Stimulated activated naive CD8-positive, alpha-beta T cell treated with anti-CD3 and anti-CD28 coated beads, Interleukin-15, Interleukin-2, amounts not matched to agents 100 U/mL and 50 U/mL, for 24 hours (primary cell): ENCODE results near the gene DHDH.
A peak's percentile ranks its signal among the peaks of the same experiment; 100 is the strongest.

Experiments used
- ATAC-seq: fragments of 150-1000 bp; cut with Tn5 transposase; one replicate; pipeline ENCODE4 v1.10.0; 2021
- DNase-seq: peaks from one replicate; pipeline ENCODE4 v3.0.0; 2021

Gene DHDH

DNA sequence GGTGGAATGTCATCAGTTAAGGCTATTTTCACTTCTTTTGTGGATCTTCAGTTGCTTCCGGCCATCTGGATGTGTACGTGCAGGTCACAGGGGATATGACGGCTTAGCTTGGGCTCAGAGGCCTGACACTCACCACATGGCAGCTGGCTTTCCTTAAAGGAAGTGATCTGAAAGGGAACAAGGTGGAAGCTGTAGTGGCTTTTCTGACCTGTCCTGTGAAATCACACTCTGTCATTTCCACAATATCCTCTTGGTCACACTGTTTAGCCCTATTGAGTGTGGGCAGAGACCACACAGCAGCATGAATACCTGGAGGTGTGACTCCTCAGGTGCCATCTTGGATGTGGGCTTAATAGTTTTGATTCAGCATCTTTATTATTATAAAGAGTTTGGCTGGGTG, 16.7 kb downstream of the DHDH start:
- ATAC-seq = no peak
- no peak for DNase-seq

DNA sequence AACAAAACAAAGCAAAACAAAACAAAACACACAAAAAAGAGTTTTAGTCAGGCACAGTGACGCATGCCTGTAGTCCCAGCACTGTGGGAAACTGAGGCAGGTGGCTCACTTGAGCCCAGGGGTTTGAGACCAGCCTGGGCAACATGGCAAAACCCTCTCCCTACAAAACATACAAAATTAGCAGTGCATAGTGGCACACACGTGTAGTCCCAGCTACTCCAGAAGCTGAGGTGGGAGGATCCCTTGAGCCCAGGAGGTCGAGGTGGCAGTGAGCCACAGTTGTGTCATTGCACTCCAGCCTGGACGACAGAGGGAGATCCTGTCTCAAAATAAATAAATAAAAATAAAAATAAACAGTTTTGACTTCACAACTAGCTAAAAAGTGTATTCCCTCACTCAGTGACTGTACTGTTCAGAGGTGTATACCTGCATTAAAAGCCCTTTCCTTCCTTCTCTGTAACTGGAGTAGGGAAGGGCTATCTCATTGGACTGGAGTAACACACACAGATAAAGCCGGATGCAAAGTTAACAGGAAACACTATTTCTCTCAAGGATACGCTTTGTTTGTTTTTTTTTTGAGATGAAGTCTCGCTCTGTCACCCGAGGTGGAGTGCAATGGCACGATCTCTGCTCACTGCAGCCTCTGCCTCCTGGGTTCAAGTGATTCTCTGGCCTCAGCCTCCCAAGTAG, 17.5 kb downstream of the DHDH start:
- ATAC-seq (no peak), DNase-seq (no peak)

GRCh38 chr19:48953141-48953540, 19.6 kb downstream of the DHDH start:
- DNase-seq (no peak), ATAC-seq (no peak)

DNA sequence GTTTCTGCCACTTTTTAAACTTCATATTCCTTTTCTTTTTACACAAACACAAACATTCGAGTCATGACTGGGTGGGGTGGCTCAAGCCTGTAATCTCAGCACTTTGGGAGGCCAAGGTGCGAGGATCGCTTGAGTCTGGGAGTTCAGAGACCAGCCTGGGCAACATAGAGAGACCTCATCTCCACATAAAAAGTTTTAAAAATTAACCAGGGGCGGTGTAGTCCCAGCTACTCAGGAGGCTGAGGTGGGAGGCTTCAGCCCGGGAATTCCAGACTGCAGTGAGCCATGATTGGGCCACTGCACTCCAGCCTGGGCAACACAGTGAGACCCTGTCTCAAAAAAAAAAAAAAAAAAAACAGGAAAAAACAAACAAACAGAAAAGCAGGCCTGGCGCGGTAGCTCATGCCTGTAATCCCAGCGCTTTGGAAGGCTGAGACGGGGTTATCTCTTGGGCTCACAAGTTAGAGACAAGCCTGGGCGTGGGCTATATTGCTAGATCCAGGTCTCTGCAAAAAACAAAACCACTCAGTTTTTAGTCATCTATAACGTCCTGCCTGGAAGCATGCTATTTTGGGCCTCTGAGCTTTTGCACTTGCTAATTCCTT, 20.6 kb downstream of the DHDH start:
- ATAC-seq (no peak), DNase-seq (no peak)

DNA sequence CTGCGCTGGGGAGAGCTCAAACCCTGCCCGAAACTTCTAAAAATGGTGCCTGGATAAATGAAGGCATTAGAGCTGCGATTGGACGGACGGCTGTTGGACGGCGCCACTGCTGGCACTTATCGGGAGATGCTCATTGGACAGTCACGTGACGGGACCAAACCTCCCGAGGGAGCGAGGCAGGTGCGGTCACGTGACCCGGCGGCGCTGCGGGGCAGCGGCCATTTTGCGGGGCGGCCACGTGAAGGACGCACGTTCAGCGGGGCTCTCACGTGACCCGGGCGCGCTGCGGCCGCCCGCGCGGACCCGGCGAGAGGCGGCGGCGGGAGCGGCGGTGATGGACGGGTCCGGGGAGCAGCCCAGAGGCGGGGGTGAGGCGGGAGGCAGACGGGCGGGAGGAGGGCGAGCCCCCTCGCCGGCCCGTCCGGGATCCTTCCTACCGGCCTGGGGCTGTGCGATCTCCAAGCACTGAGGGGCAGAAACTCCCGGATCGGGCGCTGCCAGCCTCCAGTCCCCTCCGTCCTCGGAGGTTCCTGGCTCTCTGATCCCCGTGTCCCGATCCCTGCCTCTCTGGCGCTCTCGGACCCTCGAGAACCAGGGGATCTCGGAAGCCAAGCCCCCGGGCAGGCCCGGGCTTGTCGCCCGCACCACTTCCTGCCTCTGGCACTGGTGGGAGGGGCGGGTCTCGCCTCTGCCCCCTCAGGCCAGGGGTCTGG, 21.3 kb downstream of the DHDH start, which contains the start of gene BAX:
Gene BAX (plus strand): TSS at position 281 of the 713 bp plus-strand sequence. CDS start 54 bp downstream, at position 335.
- DNase-seq (peak; percentile 98), ATAC-seq (peak; percentile 89)

DNA sequence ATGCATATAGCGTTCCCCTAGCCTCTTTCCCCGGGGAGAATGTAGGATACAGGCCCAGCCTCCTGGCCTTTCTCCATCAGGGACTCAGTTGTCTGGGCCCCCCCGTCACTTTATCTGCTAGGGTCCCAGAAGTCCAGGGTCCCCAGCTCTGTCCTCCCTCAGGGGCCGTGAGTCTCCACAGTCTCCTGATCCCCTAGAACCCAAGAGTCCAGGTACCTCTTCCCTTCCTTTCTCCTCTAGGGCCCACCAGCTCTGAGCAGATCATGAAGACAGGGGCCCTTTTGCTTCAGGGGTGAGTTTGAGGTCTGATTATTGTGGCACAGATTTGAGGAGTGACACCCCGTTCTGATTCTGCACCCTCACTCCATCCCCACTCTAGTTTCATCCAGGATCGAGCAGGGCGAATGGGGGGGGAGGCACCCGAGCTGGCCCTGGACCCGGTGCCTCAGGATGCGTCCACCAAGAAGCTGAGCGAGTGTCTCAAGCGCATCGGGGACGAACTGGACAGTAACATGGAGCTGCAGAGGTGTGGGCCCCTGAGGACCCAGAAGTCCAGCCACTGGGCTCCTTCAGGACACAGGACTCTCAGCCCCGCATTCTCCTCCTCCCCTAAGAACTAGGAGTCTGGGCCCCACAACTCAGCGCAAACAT, 21.9 kb downstream of the DHDH start:
- ATAC-seq (no peak), DNase-seq (no peak)

DNA sequence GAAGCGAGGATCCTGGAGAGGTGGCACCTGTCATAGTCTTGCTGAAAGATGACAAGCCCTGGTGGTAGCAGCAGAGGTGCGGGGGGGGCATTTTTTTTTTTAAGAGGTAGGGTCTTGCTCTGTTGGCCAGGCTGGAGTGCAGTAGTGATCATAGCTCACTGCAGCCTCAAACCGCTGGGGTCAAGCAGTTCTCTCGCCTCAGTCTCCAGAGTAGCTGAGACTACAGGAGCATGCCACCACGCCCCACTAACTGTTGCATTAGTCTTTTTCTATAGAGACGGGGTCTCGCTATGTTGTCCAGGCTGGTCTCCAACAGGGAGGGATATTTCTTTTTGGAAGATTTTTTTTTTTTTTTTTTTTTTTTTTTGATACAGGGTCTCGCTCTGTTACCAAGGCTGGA, 24.5 kb downstream of the DHDH start:
- DNase-seq (no peak), ATAC-seq (no peak)

DNA sequence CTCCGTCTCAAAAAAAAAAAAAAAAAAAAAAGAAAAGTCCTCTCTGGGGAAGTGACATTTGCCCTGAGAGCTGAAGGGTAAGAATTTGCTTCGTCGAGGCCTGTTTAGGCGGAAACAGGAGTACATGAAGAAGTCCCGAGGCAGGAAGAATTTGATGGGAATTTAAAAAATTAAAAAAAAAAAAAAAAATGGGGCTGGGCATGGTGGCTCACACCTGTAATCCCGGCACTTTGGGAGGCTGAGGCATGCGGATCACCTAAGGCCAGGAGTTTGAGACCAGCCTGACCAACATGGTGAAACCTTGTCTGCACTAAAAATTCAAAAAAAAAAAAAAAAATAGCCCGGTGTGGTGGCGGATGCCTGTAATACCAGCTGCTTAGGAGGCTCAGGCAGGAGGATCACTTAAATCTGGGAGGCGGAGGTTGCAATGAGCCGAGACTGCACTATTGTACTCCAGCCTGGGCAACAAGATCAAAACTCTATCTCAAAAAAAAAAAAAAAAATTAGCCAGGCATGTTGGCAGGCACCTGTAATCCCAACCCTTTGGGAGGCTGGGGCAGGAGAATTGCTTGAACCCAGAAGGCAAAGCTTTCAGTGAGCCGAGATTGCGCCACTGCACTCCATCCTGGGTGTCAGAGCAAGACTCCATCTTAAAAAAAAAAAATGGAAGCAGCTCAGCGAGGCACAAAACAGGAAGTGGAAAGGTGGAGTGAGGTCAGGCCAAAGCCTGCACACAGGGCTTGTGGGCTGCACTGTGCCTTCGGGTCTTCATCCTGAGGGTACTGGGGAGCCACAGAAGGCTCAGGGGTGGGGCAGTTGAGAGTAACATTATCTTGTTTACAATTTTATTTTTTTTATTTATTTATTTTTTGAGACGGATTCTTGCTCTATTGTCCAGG, 26.1 kb downstream of the DHDH start:
- ATAC-seq (no peak), DNase-seq (no peak)

GRCh38 chr19:48961051-48961649, 27.7 kb downstream of the DHDH start:
- DNase-seq (peak; percentile 41), ATAC-seq (no peak)

- no peak for ATAC-seq
Observed at GRCh38 chr19:48961673-48962028, 28.2 kb downstream of the DHDH start.

DNA sequence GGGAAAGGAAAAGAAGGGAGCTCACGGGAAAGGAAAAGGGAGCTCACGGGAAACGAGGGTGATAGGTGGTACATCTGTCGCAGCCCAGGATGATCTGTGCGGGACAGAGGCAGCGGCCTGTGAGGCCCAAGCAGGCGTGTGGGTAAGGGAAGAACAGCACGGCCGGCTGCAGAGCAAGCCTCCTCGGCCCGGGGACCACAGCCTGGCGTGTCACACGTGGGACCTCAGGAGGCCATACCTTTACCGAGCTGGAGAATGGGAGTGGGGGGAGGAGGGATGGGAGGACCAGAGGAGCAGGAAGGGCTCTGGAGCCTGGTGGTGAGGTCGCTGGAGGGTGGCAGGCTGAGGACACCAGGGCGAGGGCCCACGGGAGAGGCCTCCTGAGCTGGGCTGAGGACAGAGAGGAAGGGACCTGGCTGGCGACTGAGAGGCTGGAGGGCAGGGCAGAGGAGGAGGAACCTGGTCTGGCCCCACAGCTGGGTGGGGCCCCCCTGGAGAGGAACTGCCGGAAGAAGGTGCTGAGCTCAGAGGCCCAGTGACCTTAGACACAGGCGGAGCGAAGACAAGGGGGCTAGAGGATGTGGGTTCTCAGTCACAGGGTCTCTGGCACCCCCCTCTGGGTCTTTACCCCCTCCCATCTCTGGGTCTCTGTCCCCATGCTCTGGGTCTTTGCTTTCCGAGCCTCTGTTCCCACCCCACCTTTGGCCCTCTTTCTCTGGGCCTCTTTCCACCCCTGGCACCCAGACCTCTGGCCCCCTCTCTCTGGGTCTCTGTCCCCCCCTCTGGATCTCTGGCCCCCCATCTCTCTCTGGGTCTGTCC, 28.7 kb downstream of the DHDH start:
- DNase-seq (peak; percentile 80), ATAC-seq (peak; percentile 41)

More at GRCh38 chr19:48961673-48962028, 28.2 kb downstream of the DHDH start:
- DNase-seq = no peak

- DNase-seq = no peak
- ATAC-seq = no peak
Observed at GRCh38 chr19:48962849-48963165, 29.3 kb downstream of the DHDH start.

DNA sequence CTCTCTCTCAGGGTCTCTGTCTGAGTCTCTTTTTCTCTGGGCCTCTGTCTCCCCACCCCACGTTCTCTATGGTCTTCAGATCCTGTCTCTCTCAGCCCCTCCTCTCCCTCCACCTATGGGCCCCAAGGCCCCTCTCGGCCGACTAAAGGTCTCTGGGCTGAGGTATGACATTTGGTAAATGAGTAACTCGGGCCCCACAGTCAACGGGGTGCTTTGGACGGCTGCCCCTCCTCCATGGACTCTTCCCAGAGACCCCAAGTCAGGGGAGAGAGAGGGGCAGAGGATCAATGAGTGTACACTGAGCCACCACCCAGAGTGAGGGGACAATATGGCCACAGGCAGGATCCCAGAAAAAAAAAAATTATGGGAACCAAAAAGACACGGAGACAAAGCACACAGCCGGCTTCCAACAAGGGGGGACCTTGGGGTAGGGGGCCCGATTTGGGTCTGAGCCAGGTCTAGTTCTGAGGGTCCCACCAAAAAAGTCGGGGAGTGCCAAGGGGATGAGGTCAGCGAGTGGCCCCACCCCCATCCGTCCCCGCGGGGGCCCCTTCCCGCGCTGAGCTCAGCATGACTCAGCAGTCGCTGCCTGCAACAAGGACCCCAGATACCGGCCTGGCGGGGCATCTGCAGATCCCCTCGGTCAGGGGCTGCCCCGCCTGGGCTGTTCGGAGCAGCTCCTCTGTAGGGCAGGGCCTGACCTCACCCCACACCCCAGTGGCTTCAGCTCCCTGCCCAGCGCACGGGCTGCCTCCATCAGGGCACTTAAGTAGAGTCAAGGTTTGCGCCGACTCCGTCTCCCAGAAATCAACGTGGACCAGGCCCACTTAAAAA, 30.1 kb downstream of the DHDH start:
- DNase-seq = peak; percentile 92
- peak; percentile 42 for ATAC-seq

DNA sequence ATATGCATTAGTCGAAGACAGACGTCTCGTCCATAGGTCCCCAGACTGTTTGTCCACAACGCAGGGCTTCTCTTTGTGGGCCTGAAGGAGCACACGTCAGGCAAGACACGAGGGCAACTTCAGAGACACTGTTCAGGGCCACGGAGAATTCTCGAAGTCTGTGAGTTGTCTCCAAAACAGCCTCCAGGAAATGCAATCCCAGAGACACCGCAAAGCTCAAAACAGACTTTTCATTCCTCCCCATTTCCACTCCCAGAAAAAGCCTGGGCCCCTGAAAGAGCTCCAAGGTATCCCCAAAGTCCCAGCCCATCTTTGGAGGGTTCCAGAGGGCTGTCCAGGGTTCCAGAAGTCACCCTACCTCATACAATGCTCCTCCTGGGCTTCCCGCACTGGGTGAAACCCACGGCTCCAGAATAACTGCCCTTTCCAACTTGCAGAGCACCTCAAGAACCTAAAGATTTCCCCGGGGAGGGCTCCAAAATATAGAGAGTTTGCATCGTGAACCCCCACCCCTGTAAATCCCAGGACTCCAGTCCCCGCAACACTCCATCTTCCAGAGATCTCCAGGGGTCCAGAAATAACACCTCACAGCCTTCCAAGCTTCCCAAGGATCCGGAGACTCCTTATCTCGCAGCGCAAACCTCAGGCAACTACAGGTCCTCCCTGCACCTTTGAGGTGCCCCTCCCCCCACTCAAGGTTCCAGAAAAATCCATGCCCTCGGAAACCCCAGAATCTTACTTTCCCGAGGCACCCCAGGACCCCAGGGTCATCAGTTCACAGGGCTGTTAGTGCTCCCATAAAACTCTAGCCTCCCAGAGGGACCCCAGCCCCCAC, 30.9 kb downstream of the DHDH start:
- DNase-seq (peak; percentile 37), ATAC-seq (no peak)

GRCh38 chr19:48965040-48965805, 31.7 kb downstream of the DHDH start, which contains the start of gene FTL:
Gene FTL, plus strand, starts transcription at chr19:48965309. Its CDS starts 199 bp downstream, at chr19:48965508.
- DNase-seq = peak; percentile 96
- ATAC-seq = peak; percentile 68

DNA sequence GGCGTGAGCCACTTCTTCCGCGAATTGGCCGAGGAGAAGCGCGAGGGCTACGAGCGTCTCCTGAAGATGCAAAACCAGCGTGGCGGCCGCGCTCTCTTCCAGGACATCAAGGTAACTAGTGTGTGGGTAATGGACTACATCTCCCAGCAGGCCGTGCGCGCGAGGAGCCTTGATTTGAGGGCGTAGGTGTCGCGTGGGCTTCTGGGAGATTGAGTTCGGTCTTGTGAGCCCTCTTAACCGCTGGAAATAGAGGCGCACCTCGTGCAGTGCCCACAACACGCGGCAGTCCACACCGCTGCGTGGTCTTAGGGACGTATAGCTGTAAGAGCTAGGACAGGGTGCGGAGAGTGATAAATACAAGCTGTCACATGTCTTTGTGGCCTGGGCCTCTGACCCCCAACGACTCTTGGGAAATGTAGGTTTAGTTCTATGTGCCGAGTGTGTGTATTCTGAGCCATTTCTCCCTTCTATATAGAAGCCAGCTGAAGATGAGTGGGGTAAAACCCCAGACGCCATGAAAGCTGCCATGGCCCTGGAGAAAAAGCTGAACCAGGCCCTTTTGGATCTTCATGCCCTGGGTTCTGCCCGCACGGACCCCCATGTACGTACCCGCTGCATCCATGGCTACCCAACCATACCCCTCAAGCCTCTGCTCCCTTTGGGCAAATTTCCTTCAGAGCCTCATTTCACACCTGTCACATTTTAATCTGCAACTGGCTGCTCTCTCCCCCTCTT, 32.5 kb downstream of the DHDH start:
- DNase-seq (peak; percentile 87), ATAC-seq (peak; percentile 31)
